ENCODE data around the gene CLEC4M. TPM values are rescaled to one million over a fixed set of nuclear protein-coding genes. Genes with fewer than 3 reads are reported as not detected.
"Not testable (repeated sequence)": the region's sequence is repeated elsewhere in the genome, so short reads cannot be mapped to it uniquely, and the experiment has no call there.

The CLEC4M gene
- polyA plus RNA-seq, 3 donors: 2.4 to 3.9 (median 3.9) TPM

- DNase-seq: no peak
These were observed 48.9 kb downstream of the CLEC4M start for GRCh38 chr19:7811989-7812388.

GRCh38 chr19:7815325-7815724, 52.3 kb downstream of the CLEC4M start:
- no peak for DNase-seq

- DNase-seq: not testable (repeated sequence)
These were observed 53.0 kb downstream of the CLEC4M start for GRCh38 chr19:7816040-7816439.

GRCh38 chr19:7817801-7818200, 54.8 kb downstream of the CLEC4M start:
- no peak for DNase-seq

GRCh38 chr19:7818806-7819205, 55.8 kb downstream of the CLEC4M start:
- no peak for DNase-seq

Other genes with a start within 250 kb of the CLEC4M start
- 10 to 100 TPM; 53.7 to 70.8 (median 64.5) TPM for gene ZNF358, start 247.1 kb upstream of the CLEC4M start, polyA plus RNA-seq (ENCODE audit: insufficient read length in 3 of 3)
- 10 to 100 TPM; 18.5 to 20.0 (median 19.8) TPM for gene MCOLN1, start 240.6 kb upstream of the CLEC4M start, polyA plus RNA-seq (ENCODE audit: insufficient read length in 3 of 3)
- gene PNPLA6, start 227.5 kb upstream of the CLEC4M start, polyA plus RNA-seq (ENCODE audit: insufficient read length in 3 of 3): 10 to 100 TPM; 42.2 to 46.0 (median 42.8) TPM
- gene CAMSAP3, start 167.4 kb upstream of the CLEC4M start, polyA plus RNA-seq (ENCODE audit: insufficient read length in 3 of 3): 10 to 100 TPM; 25.0 to 28.6 (median 26.2) TPM
- gene XAB2, start 133.7 kb upstream of the CLEC4M start, polyA plus RNA-seq (ENCODE audit: insufficient read length in 3 of 3): 10 to 100 TPM; 37.5 to 47.5 (median 44.2) TPM
- 100 to 1,000 TPM; 105 to 133 (median 113) TPM for gene PET100, start 133.4 kb upstream of the CLEC4M start, polyA plus RNA-seq (ENCODE audit: insufficient read length in 3 of 3)
- gene PCP2, start 129.5 kb upstream of the CLEC4M start, polyA plus RNA-seq (ENCODE audit: insufficient read length in 3 of 3): 1 to 10 TPM in 2 of 3 donors, under 1 TPM in 1; 0.91 to 2.1 (median 1.0) TPM
- gene STXBP2, start 126.1 kb upstream of the CLEC4M start, polyA plus RNA-seq (ENCODE audit: insufficient read length in 3 of 3): 10 to 100 TPM; 61.8 to 89.2 (median 81.4) TPM
- gene RETN, start 94.2 kb upstream of the CLEC4M start, polyA plus RNA-seq (ENCODE audit: insufficient read length in 3 of 3): 1 to 10 TPM; 1.3 to 2.2 (median 1.4) TPM
- gene MCEMP1, start 86.2 kb upstream of the CLEC4M start, polyA plus RNA-seq (ENCODE audit: insufficient read length in 3 of 3): under 1 TPM; 0.21 to 0.53 (median 0.21) TPM
- 10 to 100 TPM; 60.2 to 81.9 (median 65.1) TPM for gene TRAPPC5, start 82.4 kb upstream of the CLEC4M start, polyA plus RNA-seq (ENCODE audit: insufficient read length in 3 of 3)
- under 1 TPM in 2 of 3 donors, not detected in 1; 0.12 to 0.17 TPM for gene FCER2, start 61.1 kb upstream of the CLEC4M start, polyA plus RNA-seq (ENCODE audit: insufficient read length in 3 of 3)
- not detected for gene CLEC4G, start 31.1 kb upstream of the CLEC4M start, polyA plus RNA-seq (ENCODE audit: insufficient read length in 3 of 3)
- 1 to 10 TPM in 2 of 3 donors, under 1 TPM in 1; 1.00 to 1.9 (median 1.5) TPM for gene CD209, start 15.7 kb upstream of the CLEC4M start, polyA plus RNA-seq (ENCODE audit: insufficient read length in 3 of 3)
- 10 to 100 TPM; 17.1 to 18.4 (median 18.2) TPM for gene EVI5L, start 67.0 kb downstream of the CLEC4M start, polyA plus RNA-seq (ENCODE audit: insufficient read length in 3 of 3)
- gene PRR36, start 111.1 kb downstream of the CLEC4M start, polyA plus RNA-seq (ENCODE audit: insufficient read length in 3 of 3): 10 to 100 TPM in 1 of 3 donors, 1 to 10 TPM in 2; 9.0 to 10.1 (median 9.6) TPM
- gene LRRC8E, start 125.3 kb downstream of the CLEC4M start, polyA plus RNA-seq (ENCODE audit: insufficient read length in 3 of 3): 1 to 10 TPM; 2.8 to 4.1 (median 3.9) TPM
- 10 to 100 TPM; 31.3 to 40.5 (median 36.4) TPM for gene MAP2K7, start 140.6 kb downstream of the CLEC4M start, polyA plus RNA-seq (ENCODE audit: insufficient read length in 3 of 3)
- 1 to 10 TPM in 1 of 3 donors, under 1 TPM in 2; 0.70 to 1.3 (median 0.97) TPM for gene TGFBR3L, start 151.6 kb downstream of the CLEC4M start, polyA plus RNA-seq (ENCODE audit: insufficient read length in 3 of 3)
- gene SNAPC2, start 157.1 kb downstream of the CLEC4M start, polyA plus RNA-seq (ENCODE audit: insufficient read length in 3 of 3): 10 to 100 TPM; 15.7 to 24.0 (median 23.0) TPM
- 10 to 100 TPM; 26.8 to 41.4 (median 35.9) TPM for gene CTXN1, start 162.9 kb downstream of the CLEC4M start, polyA plus RNA-seq (ENCODE audit: insufficient read length in 3 of 3)
- 10 to 100 TPM; 53.5 to 57.0 (median 55.5) TPM for gene TIMM44, start 180.4 kb downstream of the CLEC4M start, polyA plus RNA-seq (ENCODE audit: insufficient read length in 3 of 3)
- gene ELAVL1, start 242.4 kb downstream of the CLEC4M start, polyA plus RNA-seq (ENCODE audit: insufficient read length in 3 of 3): 10 to 100 TPM; 78.6 to 89.2 (median 85.4) TPM

Measured in renal pelvis (tissue), 4 donors.